CD8-positive, alpha-beta memory T cell (primary cell): ENCODE data around the gene ZBTB2. TPM values are rescaled to one million over a fixed set of nuclear protein-coding genes. Genes with fewer than 3 reads are reported as not detected.

Experiments used
- CTCF ChIA-PET: fragments of 350-600 bp; sonication (Branson Sonifier 250); formaldehyde crosslinking; loops from one replicate; lab custom pipeline; 2021; ENCODE audit warnings: antibody characterized with exemption; lab: Charles Lee
- POLR2A ChIA-PET: fragments of 350-600 bp; sonication (Branson Sonifier 250); formaldehyde crosslinking; loops from one replicate; lab custom pipeline; 2021; ENCODE audit warnings: antibody characterized with exemption; lab: Charles Lee
- DNase-seq, 5 donors: peaks; one replicate each; pipeline versions ENCODE4 v3.0.0 to v3.0.0-alpha.2; 2020 to 2022; ENCODE audit warnings: mixed read lengths in 1 of 5
- H3K27ac ChIP-seq: one replicate; pipeline ENCODE4 v1.7.0; 2013; ENCODE audit warnings: low read depth, mild to moderate bottlenecking, low read length, moderate library complexity
- H3K27me3 ChIP-seq: 2 replicates; pipeline ENCODE4 v1.7.0; 2013; ENCODE audit warnings: low read length, mild to moderate bottlenecking; ENCODE audit not compliant: insufficient read depth, poor library complexity, severe bottlenecking
- H3K36me3 ChIP-seq: 2 replicates; pipeline ENCODE4 v1.7.0; 2013; ENCODE audit warnings: mild to moderate bottlenecking, low read length, moderate library complexity; ENCODE audit not compliant: insufficient read depth
- H3K4me1 ChIP-seq: 2 replicates; pipeline ENCODE4 v1.7.0; 2013; ENCODE audit warnings: mild to moderate bottlenecking, low read length, moderate library complexity; ENCODE audit not compliant: insufficient read depth
- H3K4me3 ChIP-seq: 2 replicates; pipeline ENCODE4 v1.7.0; 2013; ENCODE audit warnings: mild to moderate bottlenecking, low read length
- H3K9me3 ChIP-seq: 2 replicates; pipeline ENCODE4 v1.7.0; 2013; ENCODE audit warnings: mild to moderate bottlenecking, low read length
- H3K27ac Mint-ChIP-seq, 8 donors: one replicate each; pipeline ENCODE4 v1.8.0; 2020 to 2021; ENCODE audit warnings: mixed read lengths in 8 of 8, mild to moderate bottlenecking in 6 of 8, inconsistent platforms in 3 of 8, moderate library complexity in 3 of 8
- H3K27me3 Mint-ChIP-seq, 2 donors: one replicate each; pipeline ENCODE4 v1.8.0; 2020 to 2021; ENCODE audit warnings: mixed read lengths in 2 of 2, mild to moderate bottlenecking in 1 of 2, moderate library complexity in 1 of 2
- H3K36me3 Mint-ChIP-seq, 3 donors: one replicate each; pipeline ENCODE4 v1.8.0; 2020 to 2021; ENCODE audit warnings: mixed read lengths in 3 of 3, inconsistent platforms in 1 of 3, mild to moderate bottlenecking in 1 of 3
- H3K4me1 Mint-ChIP-seq, 3 donors: one replicate each; pipeline ENCODE4 v1.8.0; 2020 to 2021; ENCODE audit warnings: mixed read lengths in 3 of 3, inconsistent platforms in 1 of 3, mild to moderate bottlenecking in 1 of 3
- H3K4me3 Mint-ChIP-seq, 7 donors: one replicate each; pipeline ENCODE4 v1.8.0; 2020 to 2021; ENCODE audit warnings: mixed read lengths in 7 of 7, mild to moderate bottlenecking in 6 of 7, moderate library complexity in 4 of 7, inconsistent platforms in 2 of 7
- H3K9me3 Mint-ChIP-seq, 5 donors: one replicate each; pipeline ENCODE4 v1.8.0; 2020 to 2022; ENCODE audit warnings: mixed read lengths in 5 of 5, mild to moderate bottlenecking in 3 of 5, moderate library complexity in 2 of 5, inconsistent platforms in 1 of 5
- polyA plus RNA-seq: library from polyadenylated mRNA; unstranded; fragments of 300-500 nt; fragmentation: Illumina TruSeq; gene quantifications from one replicate; pipeline ENCODE4 v1.2.3, GENCODE V29; 2021
- total RNA-seq, 2 experiments: library from RNA; stranded (reverse); gene quantifications; one replicate each; pipeline ENCODE4 v1.2.3, GENCODE V29; 2021

Gene ZBTB2
- total and polyA plus RNA-seq, 3 experiments from 2014 or later = 23.4 to 24.3 (median 24.0) TPM

GRCh38 chr6:151400473-151400872 lies 9.1 kb upstream of the ZBTB2 start:
- Histone ChIP-seq H3K27me3 (no peaks in the 10 kb centered on the region), H3K9me3 (no peaks in the 10 kb centered on the region), H3K4me1 (peaks cover 49% of the 10 kb centered on the region), H3K4me3 (no peak overlapping the region), H3K27ac (no peak overlapping the region), H3K36me3 (no peaks in the 10 kb centered on the region)
- peak overlapping the region in 4 of 7 donors; percentile 21 to 77 (median 38) for H3K4me3 Mint-ChIP-seq
- H3K9me3 Mint-ChIP-seq = no peaks in the 10 kb centered on the region
- H3K4me1 Mint-ChIP-seq = peaks cover 59 to 78% (median 75%) of the 10 kb centered on the region in 3 donors
- peaks cover 0 to 44% (median 8%) of the 10 kb centered on the region in 3 donors for H3K36me3 Mint-ChIP-seq
- ChIA-PET POLR2A (no interaction called here), CTCF (no interaction called here)
- DNase-seq = no peak
- peak overlapping the region in 4 of 8 donors; percentile 11 to 69 (median 45) for H3K27ac Mint-ChIP-seq
- no peaks in the 10 kb centered on the region for H3K27me3 Mint-ChIP-seq

- Histone ChIP-seq H3K27me3 (no peaks in the 10 kb centered on the region), H3K27ac (no peak overlapping the region), H3K4me1 (peaks cover 57% of the 10 kb centered on the region), H3K4me3 (no peak overlapping the region), H3K9me3 (no peaks in the 10 kb centered on the region), H3K36me3 (no peaks in the 10 kb centered on the region)
- H3K9me3 Mint-ChIP-seq = no peaks in the 10 kb centered on the region
- ChIA-PET POLR2A (interaction anchor here (1.0 kb wide), 1 partner anchor 10 kb away, joined by 3 read pairs; no protein-coding TSS in a partner anchor), CTCF (no interaction called here)
- peak overlapping the region in 4 of 8 donors; percentile 36 to 54 (median 38) for H3K27ac Mint-ChIP-seq
- DNase-seq = no peak
- H3K36me3 Mint-ChIP-seq = peaks cover 0 to 43% (median 9%) of the 10 kb centered on the region in 3 donors
- H3K27me3 Mint-ChIP-seq = no peaks in the 10 kb centered on the region
- peaks cover 67 to 86% (median 83%) of the 10 kb centered on the region in 3 donors for H3K4me1 Mint-ChIP-seq
- H3K4me3 Mint-ChIP-seq = peak overlapping the region in 1 of 7 donors; percentile 50
Observed at GRCh38 chr6:151399679-151400078, 8.3 kb upstream of the ZBTB2 start.

GRCh38 chr6:151393410-151393809 lies 2.1 kb upstream of the ZBTB2 start:
- ChIA-PET POLR2A (interaction anchor here (0.8 to 1.5 kb wide), 2 partner anchors 20 to 59 kb away, joined by 3 to 4 read pairs; partner anchors contain the start of gene RMND1), CTCF (interaction anchor here (0.7 to 1.2 kb wide), 5 partner anchors 8 to 69 kb away, joined by 3 to 5 read pairs (median 3); no protein-coding TSS in a partner anchor)
- Histone ChIP-seq H3K36me3 (no peaks in the 10 kb centered on the region), H3K4me3 (peak overlapping the region; percentile 6), H3K4me1 (peaks cover 59% of the 10 kb centered on the region), H3K27me3 (no peaks in the 10 kb centered on the region), H3K27ac (no peak overlapping the region), H3K9me3 (no peaks in the 10 kb centered on the region)
- peaks cover 62 to 75% (median 75%) of the 10 kb centered on the region in 3 donors for H3K4me1 Mint-ChIP-seq
- H3K36me3 Mint-ChIP-seq = peaks cover 0 to 35% (median 5%) of the 10 kb centered on the region in 3 donors
- DNase-seq = no peak
- peak overlapping the region; percentile 48 to 99 (median 97) for H3K27ac Mint-ChIP-seq
- H3K4me3 Mint-ChIP-seq = peak overlapping the region; percentile 91 to 99 (median 96)
- H3K27me3 Mint-ChIP-seq = peaks cover 0 to 4% of the 10 kb centered on the region in 2 donors
- peaks cover 0 to 2% (median 0%) of the 10 kb centered on the region in 5 donors for H3K9me3 Mint-ChIP-seq

GRCh38 chr6:151392427-151392826 lies 1.1 kb upstream of the ZBTB2 start:
- Mint-ChIP-seq H3K36me3 (peaks cover 0 to 31% (median 4%) of the 10 kb centered on the region in 3 donors), H3K4me3 (peak overlapping the region; percentile 91 to 99 (median 96)), H3K27ac (peak overlapping the region; percentile 95 to 99 (median 97)), H3K4me1 (peaks cover 60 to 75% (median 74%) of the 10 kb centered on the region in 3 donors), H3K27me3 (peaks cover 0 to 4% of the 10 kb centered on the region in 2 donors), H3K9me3 (peaks cover 0 to 2% (median 0%) of the 10 kb centered on the region in 5 donors)
- Histone ChIP-seq H3K4me1 (peaks cover 66% of the 10 kb centered on the region), H3K4me3 (peak overlapping the region; percentile 58), H3K27ac (peak overlapping the region; percentile 64), H3K27me3 (no peaks in the 10 kb centered on the region), H3K9me3 (no peaks in the 10 kb centered on the region), H3K36me3 (no peaks in the 10 kb centered on the region)
- CTCF ChIA-PET = interaction anchor here (0.8 to 1.2 kb wide), 4 partner anchors 9 to 69 kb away, joined by 3 to 4 read pairs (median 3); no protein-coding TSS in a partner anchor
- POLR2A ChIA-PET = interaction anchor here (0.8 kb wide), 1 partner anchor 60 kb away, joined by 3 read pairs; the partner anchor contains the start of gene RMND1
- no peak for DNase-seq

DNA sequence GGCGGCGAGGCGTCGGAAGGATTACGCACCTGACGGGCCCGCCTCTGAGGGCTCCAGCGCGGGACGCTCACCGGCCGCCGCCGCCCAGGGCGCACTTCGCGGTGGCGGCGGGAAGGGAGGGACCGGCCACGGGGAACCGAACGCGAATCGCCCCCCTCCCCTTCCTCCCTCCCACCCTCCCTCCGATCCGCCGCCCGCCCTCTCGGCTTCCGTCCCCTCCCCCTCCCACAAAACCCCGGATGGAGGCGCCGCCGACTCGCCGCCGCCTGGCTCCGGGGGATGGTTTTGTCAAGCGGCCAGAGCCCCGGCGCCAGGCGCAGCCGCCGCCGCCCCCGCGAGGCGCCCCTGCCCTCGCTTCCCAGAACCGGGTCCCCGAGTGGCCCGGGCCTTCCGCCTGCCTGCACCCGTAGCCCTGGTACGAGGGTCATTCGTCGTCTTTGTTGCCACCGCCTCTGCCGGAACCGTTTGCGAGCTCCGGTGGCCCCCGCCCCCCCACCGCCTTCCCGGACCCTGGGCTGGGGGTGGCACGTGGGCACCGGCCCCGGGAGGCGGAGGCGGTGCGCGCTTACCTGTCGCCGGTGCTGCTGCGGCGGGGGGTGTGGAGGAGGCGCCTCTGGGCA lies 398 bp downstream of the ZBTB2 start:
- CTCF ChIA-PET = interaction anchor here (0.6 to 2.9 kb wide), 9 partner anchors 12 to 87 kb away, joined by 3 to 9 read pairs (median 3); no protein-coding TSS in a partner anchor

GRCh38 chr6:151390276-151390850 lies 996 bp downstream of the ZBTB2 start:
- Mint-ChIP-seq H3K4me3 (peak overlapping the region; percentile 73 to 99 (median 82)), H3K27me3 (peaks cover 0 to 4% of the 10 kb centered on the region in 2 donors), H3K36me3 (peaks cover 0 to 27% (median 2%) of the 10 kb centered on the region in 3 donors), H3K4me1 (peaks cover 55 to 73% (median 73%) of the 10 kb centered on the region in 3 donors), H3K27ac (peak overlapping the region; percentile 37 to 98 (median 68)), H3K9me3 (peaks cover 0 to 2% (median 0%) of the 10 kb centered on the region in 5 donors)
- Histone ChIP-seq H3K4me3 (no peak overlapping the region), H3K36me3 (no peaks in the 10 kb centered on the region), H3K9me3 (no peaks in the 10 kb centered on the region), H3K27me3 (no peaks in the 10 kb centered on the region), H3K27ac (peak overlapping the region; percentile 92), H3K4me1 (peaks cover 68% of the 10 kb centered on the region)
- peak; percentile 95 to 99 (median 98) for DNase-seq
- ChIA-PET CTCF (interaction anchor here (0.6 to 2.9 kb wide), 11 partner anchors 12 to 88 kb away, joined by 3 to 14 read pairs (median 5); no protein-coding TSS in a partner anchor), POLR2A (interaction anchor here (1.0 to 3.9 kb wide), 14 partner anchors 9 to 1593 kb away, joined by 3 to 54 read pairs (median 5); partner anchors contain the start of genes FBXO5 and RMND1)

More for the DNA sequence above, 398 bp downstream of the ZBTB2 start:
- peak overlapping the region; percentile 92 for H3K27ac ChIP-seq
- H3K4me1 ChIP-seq = peaks cover 66% of the 10 kb centered on the region
- POLR2A ChIA-PET = interaction anchor here (1.0 to 3.9 kb wide), 11 partner anchors 8 to 1592 kb away, joined by 3 to 54 read pairs (median 8); partner anchors contain the start of genes FBXO5 and RMND1
- H3K27me3 Mint-ChIP-seq = peaks cover 0 to 4% of the 10 kb centered on the region in 2 donors
- H3K36me3 Mint-ChIP-seq = peaks cover 0 to 29% (median 2%) of the 10 kb centered on the region in 3 donors
- H3K36me3 ChIP-seq = no peaks in the 10 kb centered on the region
- H3K9me3 ChIP-seq = no peaks in the 10 kb centered on the region
- DNase-seq = peak; percentile 78 to 89 (median 82)
- peak overlapping the region; percentile 60 for H3K4me3 ChIP-seq
- H3K27ac Mint-ChIP-seq = peak overlapping the region in 2 of 8 donors; percentile 97 to 99
- no peaks in the 10 kb centered on the region for H3K27me3 ChIP-seq
- H3K9me3 Mint-ChIP-seq = peaks cover 0 to 2% (median 0%) of the 10 kb centered on the region in 5 donors
- H3K4me3 Mint-ChIP-seq = peak overlapping the region in 6 of 7 donors; percentile 80 to 99 (median 97)
- peaks cover 53 to 72% (median 71%) of the 10 kb centered on the region in 3 donors for H3K4me1 Mint-ChIP-seq

GRCh38 chr6:151389618-151390275 lies 1.6 kb downstream of the ZBTB2 start:
- H3K4me1 Mint-ChIP-seq = peaks cover 55 to 73% (median 73%) of the 10 kb centered on the region in 3 donors
- Histone ChIP-seq H3K27me3 (no peaks in the 10 kb centered on the region), H3K36me3 (no peaks in the 10 kb centered on the region), H3K4me3 (peak overlapping the region; percentile 94), H3K27ac (peak overlapping the region; percentile 92), H3K4me1 (peaks cover 68% of the 10 kb centered on the region), H3K9me3 (no peaks in the 10 kb centered on the region)
- CTCF ChIA-PET = interaction anchor here (0.8 to 2.9 kb wide), 10 partner anchors 11 to 89 kb away, joined by 3 to 14 read pairs (median 6); partner anchors contain the start of gene RMND1
- peak in 1 of 5 donors; percentile 9 for DNase-seq
- H3K27ac Mint-ChIP-seq = peak overlapping the region; percentile 93 to 99 (median 96)
- H3K9me3 Mint-ChIP-seq = peaks cover 0 to 2% (median 0%) of the 10 kb centered on the region in 5 donors
- POLR2A ChIA-PET = interaction anchor here (0.6 to 3.9 kb wide), 17 partner anchors 8 to 1593 kb away, joined by 3 to 54 read pairs (median 5); partner anchors contain the start of genes FBXO5 and RMND1
- peaks cover 0 to 4% of the 10 kb centered on the region in 2 donors for H3K27me3 Mint-ChIP-seq
- H3K36me3 Mint-ChIP-seq = peaks cover 0 to 25% (median 0%) of the 10 kb centered on the region in 3 donors
- H3K4me3 Mint-ChIP-seq = peak overlapping the region; percentile 84 to 99 (median 95)
